CD14-positive monocyte (primary cell): ENCODE results near the gene TUBGCP3. TPM values are rescaled to one million over a fixed set of nuclear protein-coding genes. Genes with fewer than 3 reads are reported as not detected.

Source experiments
- DNase-seq, 3 donors: peaks; one replicate each; pipeline ENCODE4 v3.0.0-alpha.2; 2011 to 2022
- H2AFZ ChIP-seq: 2 replicates; pipeline ENCODE4 v1.6.0; 2012; ENCODE audit warnings: mild to moderate bottlenecking, low read depth, low read length, inconsistent platforms; ENCODE audit not compliant: insufficient read depth, poor library complexity, severe bottlenecking
- H3K27ac ChIP-seq, 2 donors: 1 replicate in 1 of 2; 2 replicates in 1 of 2; pipeline ENCODE4 v1.5.1; 2012 to 2013; ENCODE audit warnings: low read length in 2 of 2, control low read depth in 1 of 2, inconsistent platforms in 1 of 2, low read depth in 1 of 2, mild to moderate bottlenecking in 1 of 2
- H3K27me3 ChIP-seq, 2 donors: one replicate each; pipeline versions ENCODE4 v1.6.0 to v1.6.1; 2011 to 2013; ENCODE audit warnings: low read length in 2 of 2; ENCODE audit not compliant: control insufficient read depth in 2 of 2, insufficient read depth in 2 of 2
- H3K36me3 ChIP-seq, 2 donors: replicated peaks in 1 of 2; 1 replicate in 1 of 2; 2 replicates in 1 of 2; pipeline versions ENCODE4 v1.5.1 to v1.6.1; 2012 to 2013; ENCODE audit warnings: low read length in 2 of 2, control low read depth in 1 of 2, inconsistent platforms in 1 of 2, mild to moderate bottlenecking in 1 of 2; ENCODE audit not compliant: insufficient read depth in 2 of 2, control insufficient read depth in 1 of 2
- H3K4me1 ChIP-seq, 2 donors: 1 replicate in 1 of 2; 2 replicates in 1 of 2; pipeline versions ENCODE4 v1.5.1 to v1.6.1; 2012 to 2013; ENCODE audit warnings: low read length in 2 of 2, control low read depth in 1 of 2, inconsistent platforms in 1 of 2, mild to moderate bottlenecking in 1 of 2, moderate library complexity in 1 of 2; ENCODE audit not compliant: insufficient read depth in 2 of 2, control insufficient read depth in 1 of 2
- H3K4me2 ChIP-seq: replicated peaks from 2 replicates; pipeline ENCODE3; 2012; ENCODE audit warnings: low read length, moderate library complexity, mild to moderate bottlenecking; ENCODE audit not compliant: poor library complexity, severe bottlenecking; ENCODE audit errors: extremely low read depth
- H3K4me3 ChIP-seq, 3 experiments: fragments of 200-600 bp in 1 of 3; sonication (generic) in 1 of 3; replicated peaks in 1 of 3; 1 replicate in 2 of 3; 2 replicates in 1 of 3; pipeline ENCODE4 v1.5.1; 2011 to 2013; ENCODE audit warnings: low read length in 3 of 3, mild to moderate bottlenecking in 3 of 3, control low read depth in 2 of 3, low read depth in 2 of 3, inconsistent platforms in 1 of 3, moderate library complexity in 1 of 3
- H3K79me2 ChIP-seq: 2 replicates; pipeline ENCODE4 v1.6.0; 2012; ENCODE audit warnings: mild to moderate bottlenecking, control low read depth, inconsistent platforms, low read length, moderate library complexity; ENCODE audit not compliant: insufficient read depth
- H3K9ac ChIP-seq: 2 replicates; pipeline ENCODE4 v1.6.0; 2017; ENCODE audit warnings: low read length, mild to moderate bottlenecking; ENCODE audit not compliant: insufficient read depth, poor library complexity, severe bottlenecking
- H3K9me3 ChIP-seq, 2 donors: replicated peaks in 1 of 2; 1 replicate in 1 of 2; 2 replicates in 1 of 2; pipeline versions ENCODE4 v1.5.1 to v1.6.1; 2012 to 2013; ENCODE audit warnings: low read length in 2 of 2, control low read depth in 1 of 2; ENCODE audit not compliant: control insufficient read depth in 1 of 2, insufficient read depth in 1 of 2
- H4K20me1 ChIP-seq: 2 replicates; pipeline ENCODE4 v1.6.0; 2012; ENCODE audit warnings: mild to moderate bottlenecking, low read length, control low read depth, moderate library complexity; ENCODE audit not compliant: insufficient read depth
- H3K27ac Mint-ChIP-seq, 7 donors: one replicate each; pipeline ENCODE4 v1.8.0; 2020; ENCODE audit warnings: mild to moderate bottlenecking in 7 of 7, mixed read lengths in 7 of 7, moderate library complexity in 6 of 7, inconsistent platforms in 2 of 7
- H3K27me3 Mint-ChIP-seq, 3 donors: one replicate each; pipeline ENCODE4 v1.8.0; 2021 to 2022; ENCODE audit warnings: low read depth in 3 of 3, mild to moderate bottlenecking in 3 of 3, mixed read lengths in 3 of 3, moderate library complexity in 3 of 3, inconsistent platforms in 1 of 3
- H3K36me3 Mint-ChIP-seq, 2 donors: one replicate each; pipeline ENCODE4 v1.8.0; 2020; ENCODE audit warnings: mixed read lengths in 2 of 2, inconsistent platforms in 1 of 2, mild to moderate bottlenecking in 1 of 2
- H3K4me1 Mint-ChIP-seq: one replicate; pipeline ENCODE4 v1.8.0; 2020; ENCODE audit warnings: mild to moderate bottlenecking, mixed read lengths
- H3K4me3 Mint-ChIP-seq, 2 donors: one replicate each; pipeline ENCODE4 v1.8.0; 2020; ENCODE audit warnings: mild to moderate bottlenecking in 2 of 2, mixed read lengths in 2 of 2, moderate library complexity in 1 of 2
- H3K9me3 Mint-ChIP-seq, 7 donors: one replicate each; pipeline ENCODE4 v1.8.0; 2020 to 2022; ENCODE audit warnings: mixed read lengths in 7 of 7, mild to moderate bottlenecking in 6 of 7, moderate library complexity in 6 of 7, inconsistent platforms in 2 of 7
- WGBS: methylation state at CpG from one replicate; pipeline ENCODE4 v1.1.5; 2013; ENCODE audit warnings: missing lambda C conversion rate; ENCODE audit not compliant: insufficient coverage; 5-methylcytosine and 5-hydroxymethylcytosine counted together
- intact Hi-C, 2 donors: fragments of 100-400 bp; cut with micrococcal nuclease; formaldehyde crosslinking; loops; one replicate each; pipeline versions ENCODE4 v1.15.0 to v1.15.1; 2023
- polyA plus RNA-seq, 3 donors: library from polyadenylated mRNA; depleted of rRNA in 1 of 3; unstranded in 2 of 3; stranded (reverse) in 1 of 3; fragments of 300-500 nt in 2 of 3; fragments of >200 nt in 1 of 3; fragmentation: Illumina TruSeq in 2 of 3; gene quantifications; 1 replicate in 2 of 3; 2 replicates in 1 of 3; pipeline ENCODE4 v1.2.3, GENCODE V29; 2012 to 2021
- TF ChIP-seq, protein P1 (sequence below): fragments of 200-600 bp; IDR thresholded peaks from one replicate; pipeline ENCODE4 v1.8.0; 2022; ENCODE audit warnings: antibody characterized with exemption, mild to moderate bottlenecking

TUBGCP3 gene
- polyA plus RNA-seq, 3 donors, result 25.4 to 47.1 (median 34.1) TPM

DNA sequence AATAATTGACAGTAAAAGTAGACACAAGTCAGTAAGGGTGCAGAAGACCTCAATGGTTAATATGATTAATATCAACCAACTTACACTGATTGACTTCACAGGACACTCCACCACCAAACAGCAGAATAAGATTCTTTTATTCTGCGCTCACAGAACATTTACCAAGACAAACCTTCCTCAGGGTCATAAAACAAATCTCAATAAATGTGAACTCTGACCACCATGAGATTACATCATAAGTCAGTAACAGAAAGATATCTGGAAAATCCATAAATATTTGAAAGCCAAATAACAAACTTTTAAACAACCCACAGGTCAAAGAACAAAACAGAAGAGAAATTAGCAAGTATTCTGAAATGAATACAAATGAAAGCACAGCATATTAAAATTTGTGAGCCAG lies 112.1 kb downstream of the TUBGCP3 start:
- Mint-ChIP-seq H3K27ac (peak overlapping the region in 1 of 7 donors; percentile 5), H3K4me3 (no peak overlapping the region)

DNA sequence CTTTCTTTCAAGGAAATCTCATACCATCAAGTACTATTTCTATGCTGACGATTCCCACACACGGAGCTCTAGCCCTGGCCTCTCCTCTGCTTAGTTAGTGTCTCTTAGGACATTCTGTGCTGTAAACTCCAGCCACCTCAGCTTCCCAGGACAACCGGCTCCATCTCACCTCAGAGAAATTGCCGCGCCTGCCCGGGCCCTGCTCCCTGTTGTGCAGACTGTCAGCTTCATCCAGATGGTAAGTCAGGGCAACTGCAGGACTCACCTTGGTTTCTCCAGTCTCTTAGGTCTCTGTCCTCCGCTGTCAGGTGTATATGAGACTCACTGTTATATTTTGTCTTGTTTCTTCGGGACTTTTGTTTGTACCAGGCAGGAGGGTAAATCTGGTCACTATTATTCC lies 113.1 kb downstream of the TUBGCP3 start:
- no peak overlapping the region for H3K4me2 ChIP-seq

More for the DNA sequence above, 112.1 kb downstream of the TUBGCP3 start:
- Mint-ChIP-seq H3K4me1 (no peaks in the 10 kb centered on the region), H3K27me3 (peaks cover 2 to 3% (median 2%) of the 10 kb centered on the region in 3 donors), H3K36me3 (peaks cover 0 to 2% of the 10 kb centered on the region in 2 donors), H3K9me3 (peaks cover 0 to 10% (median 4%) of the 10 kb centered on the region in 7 donors)
- Histone ChIP-seq H3K36me3 (no peaks in the 10 kb centered on the region), H3K27me3 (no peaks in the 10 kb centered on the region), H3K79me2 (no peaks in the 10 kb centered on the region), H4K20me1 (no peaks in the 10 kb centered on the region), H3K27ac (no peak overlapping the region), H3K4me3 (no peak overlapping the region), H3K9me3 (no peaks in the 10 kb centered on the region), H3K4me2 (no peak overlapping the region), H2AFZ (no peak overlapping the region), H3K4me1 (no peaks in the 10 kb centered on the region), H3K9ac (no peak overlapping the region)
- TF ChIP-seq, protein P1, sequence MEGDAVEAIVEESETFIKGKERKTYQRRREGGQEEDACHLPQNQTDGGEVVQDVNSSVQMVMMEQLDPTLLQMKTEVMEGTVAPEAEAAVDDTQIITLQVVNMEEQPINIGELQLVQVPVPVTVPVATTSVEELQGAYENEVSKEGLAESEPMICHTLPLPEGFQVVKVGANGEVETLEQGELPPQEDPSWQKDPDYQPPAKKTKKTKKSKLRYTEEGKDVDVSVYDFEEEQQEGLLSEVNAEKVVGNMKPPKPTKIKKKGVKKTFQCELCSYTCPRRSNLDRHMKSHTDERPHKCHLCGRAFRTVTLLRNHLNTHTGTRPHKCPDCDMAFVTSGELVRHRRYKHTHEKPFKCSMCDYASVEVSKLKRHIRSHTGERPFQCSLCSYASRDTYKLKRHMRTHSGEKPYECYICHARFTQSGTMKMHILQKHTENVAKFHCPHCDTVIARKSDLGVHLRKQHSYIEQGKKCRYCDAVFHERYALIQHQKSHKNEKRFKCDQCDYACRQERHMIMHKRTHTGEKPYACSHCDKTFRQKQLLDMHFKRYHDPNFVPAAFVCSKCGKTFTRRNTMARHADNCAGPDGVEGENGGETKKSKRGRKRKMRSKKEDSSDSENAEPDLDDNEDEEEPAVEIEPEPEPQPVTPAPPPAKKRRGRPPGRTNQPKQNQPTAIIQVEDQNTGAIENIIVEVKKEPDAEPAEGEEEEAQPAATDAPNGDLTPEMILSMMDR, result no peak
- no peak for DNase-seq
- no CpG with 5 or more reads among the region's 1 CpG for WGBS
- intact Hi-C loops, result no loop called here

More for the DNA sequence above, 113.1 kb downstream of the TUBGCP3 start:
- H3K27me3 Mint-ChIP-seq, result peaks cover 2 to 4% (median 3%) of the 10 kb centered on the region in 3 donors
- H3K4me1 ChIP-seq, result no peaks in the 10 kb centered on the region
- H3K27ac Mint-ChIP-seq, result no peak overlapping the region
- H3K79me2 ChIP-seq, result no peaks in the 10 kb centered on the region
- H3K9me3 ChIP-seq, result no peaks in the 10 kb centered on the region
- H3K36me3 Mint-ChIP-seq, result peaks cover 0 to 2% of the 10 kb centered on the region in 2 donors
- H3K27me3 ChIP-seq, result no peaks in the 10 kb centered on the region
- 93% methylated on average over 3 of the region's 8 CpGs for WGBS
- H3K27ac ChIP-seq, result no peak overlapping the region
- intact Hi-C loops, result no loop called here
- no peak overlapping the region for H3K9ac ChIP-seq
- H3K4me3 ChIP-seq, result no peak overlapping the region
- no peak overlapping the region for H3K4me3 Mint-ChIP-seq
- peaks cover 2 to 13% (median 5%) of the 10 kb centered on the region in 7 donors for H3K9me3 Mint-ChIP-seq
- TF ChIP-seq, protein P1, result no peak
- DNase-seq, result no peak
- H2AFZ ChIP-seq, result no peak overlapping the region
- H3K4me1 Mint-ChIP-seq, result no peaks in the 10 kb centered on the region
- H4K20me1 ChIP-seq, result no peaks in the 10 kb centered on the region
- H3K36me3 ChIP-seq, result no peaks in the 10 kb centered on the region
